ENCODE measurements around the gene KRT17.
A peak's percentile ranks its signal among the peaks of the same experiment; 100 is the strongest.
"Not testable (repeated sequence)": the region's sequence is repeated elsewhere in the genome, so short reads cannot be mapped to it uniquely, and the experiment has no call there.

KRT17 gene

GRCh38 chr17:41653892-41654677, 29.7 kb upstream of the KRT17 start:
- DNase-seq, result no peak

- DNase-seq, result no peak
Measured at GRCh38 chr17:41653421-41653820, 29.0 kb upstream of the KRT17 start.

GRCh38 chr17:41652461-41652970, 28.1 kb upstream of the KRT17 start:
- no peak for DNase-seq

- no peak for DNase-seq
Measured at GRCh38 chr17:41651625-41652460, 27.5 kb upstream of the KRT17 start.

GRCh38 chr17:41650794-41651624, 26.6 kb upstream of the KRT17 start:
- no peak for DNase-seq

GRCh38 chr17:41649923-41650519, 25.6 kb upstream of the KRT17 start:
- DNase-seq, result no peak

DNA sequence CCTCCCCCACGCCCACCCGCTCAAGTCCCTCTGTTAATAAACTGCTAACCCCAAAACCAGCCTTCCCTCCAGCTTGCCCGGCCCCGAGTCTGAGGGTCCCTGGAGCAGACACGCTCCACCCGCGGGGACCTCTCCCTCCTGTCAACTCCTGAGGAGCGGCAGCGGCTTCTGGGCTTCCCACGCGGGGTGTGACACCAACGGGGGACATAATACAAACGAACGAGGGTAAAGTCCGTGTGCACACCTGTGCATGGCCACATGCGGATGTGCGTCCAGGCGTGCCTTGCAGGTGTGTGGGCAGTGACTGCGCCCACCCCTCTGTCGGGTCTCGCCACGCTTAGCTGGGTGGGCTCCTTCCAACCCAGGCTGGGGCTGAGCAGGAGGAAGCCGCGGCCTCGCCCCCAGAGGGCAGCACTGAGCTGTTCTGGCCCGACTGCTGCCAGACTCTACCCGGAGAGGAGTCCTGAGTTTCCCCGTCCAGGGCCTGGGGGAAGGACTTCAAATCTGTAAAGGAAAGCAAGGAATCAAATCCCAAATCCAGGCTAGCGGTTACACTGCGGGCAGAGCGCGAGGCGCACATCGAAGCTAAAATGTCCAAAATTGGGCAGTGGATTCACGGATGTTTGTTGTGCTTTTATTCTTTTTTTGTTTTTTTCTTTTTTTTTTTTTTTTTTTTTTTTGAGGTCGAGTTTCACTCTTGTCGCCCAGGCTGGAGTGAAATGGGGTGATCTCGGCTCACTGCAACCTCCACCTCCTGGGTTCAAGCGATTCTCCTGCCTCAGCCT, 24.2 kb upstream of the KRT17 start:
- DNase-seq, result peak; percentile 95

DNA sequence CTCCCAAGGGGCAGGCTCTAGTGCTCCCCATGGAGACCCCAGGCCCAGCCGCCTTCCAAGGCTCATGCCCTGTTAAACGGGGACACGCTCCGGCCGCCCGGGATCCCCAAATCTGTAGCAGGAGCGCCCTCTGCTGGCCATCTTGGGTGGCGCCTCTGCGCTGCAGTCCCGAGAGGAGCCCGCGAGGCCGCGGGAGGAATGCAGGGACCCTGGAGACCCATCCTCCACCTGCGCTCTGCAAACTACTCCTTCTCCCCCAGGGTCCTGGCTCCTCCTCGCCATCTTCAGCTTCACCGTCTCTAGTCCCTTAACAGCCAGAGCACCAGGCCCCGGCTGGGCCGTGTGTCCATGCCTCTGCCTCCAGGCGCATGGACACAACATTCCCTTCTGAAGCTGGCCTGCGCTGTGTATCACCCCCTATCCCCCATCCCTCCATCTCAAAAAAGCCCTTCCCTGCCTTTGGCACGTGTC, 23.6 kb upstream of the KRT17 start:
- peak; percentile 97 for DNase-seq

- no peak for DNase-seq
Measured at GRCh38 chr17:41647038-41647813, 22.9 kb upstream of the KRT17 start.

DNA sequence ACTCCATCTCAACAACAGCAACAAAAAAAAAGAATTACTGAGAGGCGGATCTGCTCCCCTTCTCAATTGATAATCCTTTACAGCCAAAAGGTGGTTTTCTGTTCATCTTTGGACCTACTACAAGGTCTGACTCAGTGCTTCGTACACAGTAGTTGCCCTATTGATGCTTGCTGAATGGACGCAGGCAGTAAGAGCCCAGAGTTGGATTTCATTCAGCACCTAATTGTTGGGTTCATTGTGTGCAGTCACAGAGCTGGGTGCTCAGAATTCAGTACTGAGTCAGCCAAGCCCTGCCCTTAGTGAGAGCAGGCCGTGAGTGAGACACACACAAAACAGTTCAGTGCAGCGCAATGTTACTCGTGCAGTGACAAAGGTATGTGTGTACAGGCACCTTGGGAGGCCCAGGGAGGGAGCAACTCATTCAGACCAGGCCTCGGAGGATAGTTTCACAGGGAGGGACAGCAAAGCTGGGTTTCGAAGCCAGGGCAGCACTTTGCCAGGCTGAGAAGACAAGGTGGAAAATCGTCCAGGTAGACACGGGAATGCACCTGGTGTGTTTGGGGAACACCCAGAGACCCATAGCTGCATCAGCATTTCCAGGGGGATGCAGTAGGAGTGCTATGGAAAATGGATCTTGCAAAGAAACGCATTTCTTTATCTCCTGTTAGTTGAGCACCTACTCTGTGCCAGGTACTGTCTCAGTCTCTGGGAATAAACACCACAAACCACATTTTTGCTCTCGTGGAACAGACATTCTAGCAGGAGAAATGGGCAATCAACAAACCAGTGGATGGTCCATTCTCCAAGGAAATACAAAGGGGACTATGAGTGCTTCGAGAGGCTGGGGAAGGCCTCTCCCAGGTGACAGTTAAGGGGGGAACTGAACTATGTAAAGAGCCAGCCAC, 18.1 kb upstream of the KRT17 start:
- no peak for DNase-seq

DNA sequence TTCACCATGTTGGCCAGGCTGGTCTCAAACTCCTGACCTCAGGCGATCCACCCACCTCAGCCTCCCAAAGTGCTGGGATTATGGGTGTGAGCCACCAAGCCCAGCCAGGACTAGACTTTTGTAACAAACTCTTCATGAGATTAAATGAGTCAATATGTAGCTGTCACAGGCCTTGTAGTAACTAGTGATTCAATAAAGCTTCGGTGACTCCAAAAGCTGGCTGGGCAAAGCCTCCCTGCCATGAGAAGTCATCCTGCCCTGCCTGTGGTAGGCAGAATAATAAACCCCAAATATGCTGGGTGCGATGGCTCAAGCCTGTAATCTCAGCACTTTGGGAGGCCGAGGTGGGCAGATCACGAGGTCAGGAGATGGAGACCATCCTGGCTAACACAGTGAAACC, 16.2 kb upstream of the KRT17 start:
- not testable (repeated sequence) for DNase-seq

GRCh38 chr17:41639492-41640473, 15.4 kb upstream of the KRT17 start:
- DNase-seq, result no peak

- DNase-seq, result no peak
Measured at GRCh38 chr17:41638941-41639340, 14.6 kb upstream of the KRT17 start.

DNA sequence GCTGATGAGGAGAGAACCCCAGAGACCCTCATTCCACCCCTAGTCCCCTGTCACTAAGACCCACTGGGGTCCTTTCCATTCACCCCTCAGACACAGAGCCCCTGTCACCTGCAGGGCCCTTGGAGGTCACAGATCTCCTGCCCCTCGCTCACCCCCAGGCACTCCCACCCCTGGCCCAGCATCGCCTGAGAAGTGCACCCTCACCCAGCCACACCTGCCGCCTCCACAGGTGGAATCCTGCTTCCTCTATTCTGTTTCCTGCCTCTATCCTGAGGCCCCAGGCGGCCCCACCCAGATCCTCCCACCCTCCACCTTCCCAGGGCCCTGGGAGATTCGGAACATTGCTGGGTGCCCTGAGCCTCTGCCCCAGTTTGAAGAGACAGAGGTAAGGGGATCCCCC, 13.8 kb upstream of the KRT17 start:
- DNase-seq, result no peak

- no peak for DNase-seq
Measured at GRCh38 chr17:41636652-41637051, 12.3 kb upstream of the KRT17 start.

DNA sequence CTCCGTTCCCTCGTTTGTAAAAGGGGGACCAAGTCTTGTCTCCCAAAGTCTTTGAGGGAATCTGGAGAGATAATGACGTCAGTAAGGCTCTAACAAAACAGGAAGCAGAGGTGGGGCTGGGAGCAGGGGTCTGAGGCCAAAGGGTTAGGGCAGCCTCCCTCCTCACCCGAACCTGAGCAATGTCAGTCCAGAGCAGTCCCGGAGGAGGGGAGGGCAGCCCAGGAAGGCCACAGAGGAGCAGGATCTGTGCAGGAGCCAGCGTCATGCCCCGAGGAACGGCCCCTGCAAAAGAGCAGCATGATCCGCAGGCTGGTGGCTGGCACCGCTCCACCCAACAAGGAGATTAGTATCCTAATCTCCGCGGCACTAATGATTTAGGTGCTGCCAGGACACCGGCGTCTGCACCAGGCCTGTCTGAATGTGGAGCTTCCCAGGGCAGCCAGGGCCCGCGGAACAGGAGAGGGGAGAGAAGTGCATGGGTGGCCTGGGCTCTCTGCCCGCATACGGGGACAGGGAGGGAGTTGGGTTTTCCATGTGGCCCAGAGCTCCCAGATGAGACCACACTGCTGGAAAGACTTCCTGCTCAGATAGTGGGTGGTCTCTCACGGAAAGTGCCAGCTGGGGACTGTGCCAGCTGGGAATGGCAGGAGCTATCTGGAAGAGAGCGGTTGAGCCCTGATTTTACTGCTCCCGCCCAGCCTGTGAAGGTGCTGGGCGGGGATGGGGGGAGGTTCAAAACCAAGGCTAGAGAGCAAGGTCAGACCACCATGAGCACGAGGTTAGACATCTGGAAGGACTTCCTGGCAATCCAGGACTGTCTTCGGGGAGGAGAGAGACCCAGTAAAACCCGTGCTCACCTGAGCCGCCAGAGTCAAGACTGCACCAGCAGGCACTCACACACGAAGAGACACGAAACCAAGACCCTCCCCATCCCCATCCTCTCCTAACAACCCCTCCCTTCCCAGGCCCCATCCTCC, 11.0 kb upstream of the KRT17 start:
- DNase-seq, result no peak

GRCh38 chr17:41634639-41635038, 10.3 kb upstream of the KRT17 start:
- no peak for DNase-seq
